Mesenchymal stem cell (in vitro differentiated cells and primary cell): Measurements from ENCODE around the gene NPL.

Experiments used
- DNase-seq: peaks from one replicate; pipeline ENCODE4 v3.0.0-alpha.2; 2013
- H2AFZ ChIP-seq: one replicate; pipeline ENCODE4 v1.6.1; 2013; ENCODE audit warnings: low read depth, mild to moderate bottlenecking, control low read depth, inconsistent platforms, low read length, moderate library complexity
- H2AK5ac ChIP-seq: 2 replicates; pipeline ENCODE4 v1.6.1; 2013; ENCODE audit warnings: low read length, moderate library complexity, mild to moderate bottlenecking, inconsistent platforms; ENCODE audit not compliant: severe bottlenecking
- H2BK120ac ChIP-seq: one replicate; pipeline ENCODE4 v1.6.1; 2013; ENCODE audit warnings: low read depth, mild to moderate bottlenecking, inconsistent platforms, low read length, moderate library complexity
- H2BK12ac ChIP-seq, 2 experiments: one replicate each; pipeline ENCODE4 v1.6.1; 2013; ENCODE audit warnings: inconsistent platforms in 2 of 2, low read length in 2 of 2, mild to moderate bottlenecking in 2 of 2, moderate library complexity in 2 of 2, control low read depth in 1 of 2
- H2BK15ac ChIP-seq: one replicate; pipeline ENCODE4 v1.6.1; 2013; ENCODE audit warnings: mild to moderate bottlenecking, low read depth, inconsistent platforms; ENCODE audit not compliant: poor library complexity, severe bottlenecking
- H2BK5ac ChIP-seq: 2 replicates; pipeline ENCODE4 v1.6.1; 2013; ENCODE audit warnings: low read depth, mild to moderate bottlenecking, low read length, control low read depth, inconsistent platforms; ENCODE audit not compliant: poor library complexity, severe bottlenecking
- H3K14ac ChIP-seq, 2 experiments: one replicate each; pipeline ENCODE4 v1.6.1; 2013; ENCODE audit warnings: inconsistent platforms in 2 of 2, low read length in 2 of 2, control low read depth in 1 of 2, mild to moderate bottlenecking in 1 of 2, moderate library complexity in 1 of 2
- H3K18ac ChIP-seq, 2 experiments: one replicate each; pipeline ENCODE4 v1.6.1; 2013; ENCODE audit warnings: inconsistent platforms in 2 of 2, low read length in 2 of 2, control low read depth in 1 of 2, low read depth in 1 of 2, mild to moderate bottlenecking in 1 of 2
- H3K23ac ChIP-seq, 2 experiments: one replicate each; pipeline ENCODE4 v1.6.1; 2013; ENCODE audit warnings: inconsistent platforms in 2 of 2, low read length in 2 of 2, mild to moderate bottlenecking in 2 of 2, moderate library complexity in 2 of 2, control low read depth in 1 of 2
- H3K27ac ChIP-seq: 2 replicates; pipeline ENCODE4 v1.5.1; 2013; ENCODE audit warnings: mild to moderate bottlenecking, moderate library complexity, low read length, control low read depth, inconsistent platforms; ENCODE audit not compliant: poor library complexity, severe bottlenecking
- H3K27me3 ChIP-seq, 2 experiments: 2 replicates each; pipeline versions ENCODE4 v1.6.1 to v1.7.0; 2013; ENCODE audit warnings: low read length in 2 of 2, mild to moderate bottlenecking in 2 of 2, moderate library complexity in 2 of 2, control low read depth in 1 of 2, inconsistent platforms in 1 of 2; ENCODE audit not compliant: control insufficient read depth in 1 of 2, insufficient read depth in 1 of 2
- H3K36me3 ChIP-seq, 2 experiments: 2 replicates each; pipeline versions ENCODE4 v1.6.1 to v1.7.0; 2013; ENCODE audit warnings: low read length in 2 of 2, control low read depth in 1 of 2, inconsistent platforms in 1 of 2, low read depth in 1 of 2, mild to moderate bottlenecking in 1 of 2; ENCODE audit not compliant: insufficient read depth in 2 of 2, control insufficient read depth in 1 of 2
- H3K4ac ChIP-seq, 2 experiments: one replicate each; pipeline ENCODE4 v1.6.1; 2013; ENCODE audit warnings: inconsistent platforms in 2 of 2, low read length in 2 of 2, mild to moderate bottlenecking in 2 of 2, moderate library complexity in 2 of 2, control low read depth in 1 of 2, low read depth in 1 of 2
- H3K4me1 ChIP-seq: 2 replicates; pipeline ENCODE4 v1.6.1; 2013; ENCODE audit warnings: low read depth, low read length, control low read depth; ENCODE audit not compliant: control insufficient read depth, insufficient read depth
- H3K4me2 ChIP-seq: 2 replicates; pipeline ENCODE4 v1.6.1; 2013; ENCODE audit warnings: low read length, mild to moderate bottlenecking, inconsistent platforms; ENCODE audit not compliant: poor library complexity, severe bottlenecking
- H3K4me3 ChIP-seq, 2 experiments: 2 replicates each; pipeline versions ENCODE4 v1.5.1 to v1.7.0; 2013; ENCODE audit warnings: low read length in 2 of 2, mild to moderate bottlenecking in 2 of 2, control low read depth in 1 of 2, low read depth in 1 of 2; ENCODE audit not compliant: insufficient read depth in 1 of 2
- H3K79me1 ChIP-seq: replicated peaks from 2 replicates; pipeline ENCODE4 v1.6.1; 2013; ENCODE audit warnings: mild to moderate bottlenecking, control low read depth, low read length, inconsistent platforms; ENCODE audit not compliant: poor library complexity, severe bottlenecking
- H3K9ac ChIP-seq: 2 replicates; pipeline ENCODE4 v1.7.0; 2013; ENCODE audit warnings: mild to moderate bottlenecking, low read length, moderate library complexity
- H3K9me3 ChIP-seq: 2 replicates; pipeline ENCODE4 v1.7.0; 2013; ENCODE audit warnings: mild to moderate bottlenecking, low read length; ENCODE audit not compliant: control insufficient read depth
- H4K8ac ChIP-seq: one replicate; pipeline ENCODE4 v1.6.1; 2013; ENCODE audit warnings: inconsistent platforms, mild to moderate bottlenecking, low read length, moderate library complexity
- H4K91ac ChIP-seq: one replicate; pipeline ENCODE4 v1.6.1; 2013; ENCODE audit warnings: mild to moderate bottlenecking, low read length, inconsistent platforms
- WGBS: methylation state at CpG from one replicate; pipeline ENCODE4 v1.1.7; 2013; ENCODE audit warnings: mixed read lengths; 5-methylcytosine and 5-hydroxymethylcytosine counted together

The NPL gene

DNA sequence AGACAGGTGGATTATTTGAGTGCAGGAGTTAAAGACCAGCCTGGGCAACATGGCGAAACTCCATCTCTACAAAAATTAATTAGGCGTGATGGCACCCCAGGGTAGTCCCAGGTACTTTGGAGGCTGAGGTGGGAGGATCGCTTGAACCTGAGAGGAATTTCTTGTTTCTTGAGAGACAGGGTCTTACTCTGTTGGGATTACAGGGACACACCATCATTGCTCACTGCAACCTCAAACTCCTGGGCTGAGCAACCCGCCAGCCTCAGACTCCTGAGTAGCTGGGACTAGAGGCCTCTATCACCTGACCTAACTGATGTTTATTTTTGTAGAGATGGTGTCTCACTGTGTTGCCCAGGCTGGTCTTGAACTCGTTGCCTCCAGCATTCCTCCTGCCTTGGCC, 74.4 kb downstream of the NPL start:
- no peak overlapping the region for H3K4me3 ChIP-seq
- no peak overlapping the region for H4K91ac ChIP-seq
- no peak overlapping the region for H2BK120ac ChIP-seq
- peaks cover 16 to 100% of the 10 kb centered on the region in 2 experiments for H3K36me3 ChIP-seq
- no peak overlapping the region for H3K14ac ChIP-seq
- H3K4me2 ChIP-seq: no peak overlapping the region
- no peak overlapping the region for H2BK5ac ChIP-seq
- no peak overlapping the region for H3K18ac ChIP-seq
- H3K79me1 ChIP-seq: peaks cover 13% of the 10 kb centered on the region
- H3K4me1 ChIP-seq: no peaks in the 10 kb centered on the region
- H3K4ac ChIP-seq: no peak overlapping the region
- H2AK5ac ChIP-seq: no peak overlapping the region
- no peak for DNase-seq
- no peak overlapping the region for H3K27ac ChIP-seq
- WGBS: 97% methylated on average over 4 of the region's 5 CpGs
- no peak overlapping the region for H2AFZ ChIP-seq
- no peak overlapping the region for H4K8ac ChIP-seq
- H3K9me3 ChIP-seq: no peaks in the 10 kb centered on the region
- no peak overlapping the region for H2BK12ac ChIP-seq
- no peaks in the 10 kb centered on the region for H3K27me3 ChIP-seq
- H3K23ac ChIP-seq: no peak overlapping the region
- no peak overlapping the region for H3K9ac ChIP-seq
- no peak overlapping the region for H2BK15ac ChIP-seq

DNA sequence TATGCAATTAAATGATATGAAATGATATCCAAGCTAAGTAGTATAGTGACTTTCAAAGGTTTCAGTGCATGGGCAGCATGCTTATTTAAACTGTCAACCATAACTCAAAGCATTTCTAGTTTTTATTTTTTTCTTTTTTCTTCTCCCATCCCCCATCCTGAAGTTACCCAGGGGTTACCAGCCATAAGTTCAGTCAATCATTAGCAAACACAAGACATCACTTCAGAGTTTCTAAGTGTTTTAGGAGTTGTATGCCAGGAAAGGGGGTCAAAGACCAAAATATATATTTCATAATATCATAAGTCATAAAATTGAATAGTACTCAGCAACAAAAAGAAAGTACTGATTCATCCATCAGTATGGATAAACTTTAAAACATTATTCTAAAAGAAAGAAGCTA, 78.3 kb downstream of the NPL start:
- Histone ChIP-seq H3K36me3 (peaks cover 26 to 100% of the 10 kb centered on the region in 2 experiments), H2BK120ac (no peak overlapping the region), H3K18ac (no peak overlapping the region), H3K9ac (no peak overlapping the region), H3K23ac (no peak overlapping the region), H3K27me3 (no peaks in the 10 kb centered on the region), H3K79me1 (peaks cover 20% of the 10 kb centered on the region), H3K4me2 (no peak overlapping the region), H2AK5ac (no peak overlapping the region), H2BK12ac (no peak overlapping the region), H2BK5ac (no peak overlapping the region), H3K9me3 (no peaks in the 10 kb centered on the region), H3K27ac (no peak overlapping the region), H3K14ac (no peak overlapping the region), H2BK15ac (no peak overlapping the region), H4K91ac (no peak overlapping the region), H4K8ac (no peak overlapping the region), H2AFZ (no peak overlapping the region), H3K4ac (no peak overlapping the region), H3K4me1 (no peaks in the 10 kb centered on the region), H3K4me3 (no peak overlapping the region)
- DNase-seq: no peak

GRCh38 chr1:182869241-182869666, 79.7 kb downstream of the NPL start:
- Histone ChIP-seq H3K14ac (no peak overlapping the region), H3K4me2 (no peak overlapping the region), H3K27ac (no peak overlapping the region), H3K9ac (no peak overlapping the region), H3K36me3 (peaks cover 24 to 100% of the 10 kb centered on the region in 2 experiments), H2BK120ac (no peak overlapping the region), H3K4me3 (no peak overlapping the region), H4K8ac (no peak overlapping the region), H3K9me3 (no peaks in the 10 kb centered on the region), H2BK15ac (no peak overlapping the region), H3K27me3 (no peaks in the 10 kb centered on the region), H3K79me1 (peaks cover 19% of the 10 kb centered on the region), H2BK12ac (no peak overlapping the region), H2AK5ac (no peak overlapping the region), H2AFZ (no peak overlapping the region), H4K91ac (no peak overlapping the region), H3K18ac (no peak overlapping the region), H3K4me1 (no peaks in the 10 kb centered on the region), H3K23ac (no peak overlapping the region), H2BK5ac (no peak overlapping the region), H3K4ac (no peak overlapping the region)
- WGBS: 98% methylated on average over 12 of the region's 12 CpGs
- no peak for DNase-seq

DNA sequence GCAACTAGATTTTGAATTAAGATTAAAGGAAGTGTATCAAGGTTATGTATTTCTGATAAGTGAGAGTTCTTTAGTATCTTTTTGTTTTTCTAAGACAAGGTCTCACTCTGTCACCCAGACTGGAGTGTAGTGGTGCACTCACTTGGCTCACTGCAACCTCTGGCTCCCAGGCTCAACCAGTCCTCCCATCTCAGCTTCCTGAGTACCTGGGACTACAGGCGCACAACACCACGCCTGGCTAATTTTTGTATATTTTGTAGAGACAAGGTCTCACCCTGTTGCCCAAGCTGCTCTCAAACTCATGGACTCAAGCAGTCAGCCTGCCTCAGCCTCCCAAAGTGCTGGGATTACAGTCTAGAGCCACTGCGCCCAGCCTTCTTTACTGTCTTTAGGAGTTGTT, 83.3 kb downstream of the NPL start:
- WGBS: 100% methylated on average over 3 of the region's 3 CpGs
- H3K18ac ChIP-seq: no peak overlapping the region
- no peak overlapping the region for H2AFZ ChIP-seq
- no peak overlapping the region for H3K23ac ChIP-seq
- no peak overlapping the region for H3K4me2 ChIP-seq
- no peak overlapping the region for H3K9ac ChIP-seq
- peak overlapping the region; percentile 64 for H4K8ac ChIP-seq
- H3K79me1 ChIP-seq: peaks cover 21% of the 10 kb centered on the region
- no peak overlapping the region for H4K91ac ChIP-seq
- H3K14ac ChIP-seq: no peak overlapping the region
- H2BK120ac ChIP-seq: no peak overlapping the region
- no peaks in the 10 kb centered on the region for H3K27me3 ChIP-seq
- H3K9me3 ChIP-seq: no peaks in the 10 kb centered on the region
- H3K27ac ChIP-seq: no peak overlapping the region
- no peak overlapping the region for H3K4ac ChIP-seq
- no peak overlapping the region for H2BK12ac ChIP-seq
- H3K4me3 ChIP-seq: no peak overlapping the region
- no peaks in the 10 kb centered on the region for H3K4me1 ChIP-seq
- H2BK15ac ChIP-seq: no peak overlapping the region
- peaks cover 22 to 100% of the 10 kb centered on the region in 2 experiments for H3K36me3 ChIP-seq
- DNase-seq: no peak
- H2AK5ac ChIP-seq: no peak overlapping the region
- H2BK5ac ChIP-seq: no peak overlapping the region
